Measurements from ENCODE around the gene SEC23A.

Gene SEC23A

GRCh38 chr14:38982278-38982677 is 120.8 kb downstream of the SEC23A start:
- no peak for DNase-seq
